ENCODE results near the gene LEP.
A peak's percentile ranks its signal among the peaks of the same experiment; 100 is the strongest.

LEP gene

GRCh38 chr7:128206017-128206746 lies 34.9 kb upstream of the LEP start:
- no peaks in the 10 kb centered on the region for H3K36me3 Mint-ChIP-seq (ENCODE audit: low read depth)
- H3K27ac Mint-ChIP-seq = no peak overlapping the region
- no peak overlapping the region for H3K4me3 Mint-ChIP-seq
- H3K9me3 Mint-ChIP-seq = no peaks in the 10 kb centered on the region
- DNase-seq = no peak
- peaks cover 8% of the 10 kb centered on the region for H3K4me1 Mint-ChIP-seq (ENCODE audit: low read depth)
- peaks cover 50% of the 10 kb centered on the region for H3K27me3 Mint-ChIP-seq

- Mint-ChIP-seq H3K36me3 (ENCODE audit: low read depth) (no peaks in the 10 kb centered on the region), H3K27ac (no peak overlapping the region), H3K27me3 (peaks cover 45% of the 10 kb centered on the region), H3K4me1 (ENCODE audit: low read depth) (peaks cover 2% of the 10 kb centered on the region), H3K4me3 (no peak overlapping the region), H3K9me3 (no peaks in the 10 kb centered on the region)
- no peak for DNase-seq
These were observed 34.2 kb upstream of the LEP start for GRCh38 chr7:128206747-128207500.

- H3K9me3 Mint-ChIP-seq = no peaks in the 10 kb centered on the region
- H3K27ac Mint-ChIP-seq = no peak overlapping the region
- H3K27me3 Mint-ChIP-seq = peaks cover 38% of the 10 kb centered on the region
- no peak for DNase-seq
- no peak overlapping the region for H3K4me3 Mint-ChIP-seq
- no peaks in the 10 kb centered on the region for H3K36me3 Mint-ChIP-seq (ENCODE audit: low read depth)
- H3K4me1 Mint-ChIP-seq (ENCODE audit: low read depth) = no peaks in the 10 kb centered on the region
These were observed 33.5 kb upstream of the LEP start for GRCh38 chr7:128207609-128208008.

- H3K36me3 Mint-ChIP-seq (ENCODE audit: low read depth) = no peaks in the 10 kb centered on the region
- peak; percentile 79 for DNase-seq
- H3K27me3 Mint-ChIP-seq = peaks cover 22% of the 10 kb centered on the region
- H3K4me3 Mint-ChIP-seq = no peak overlapping the region
- no peaks in the 10 kb centered on the region for H3K4me1 Mint-ChIP-seq (ENCODE audit: low read depth)
- H3K27ac Mint-ChIP-seq = no peak overlapping the region
- H3K9me3 Mint-ChIP-seq = no peaks in the 10 kb centered on the region
These were observed 31.6 kb upstream of the LEP start for GRCh38 chr7:128209229-128210035.

GRCh38 chr7:128210036-128210347 lies 31.1 kb upstream of the LEP start:
- no peak overlapping the region for H3K27ac Mint-ChIP-seq
- H3K9me3 Mint-ChIP-seq = no peaks in the 10 kb centered on the region
- H3K36me3 Mint-ChIP-seq (ENCODE audit: low read depth) = no peaks in the 10 kb centered on the region
- no peak overlapping the region for H3K4me3 Mint-ChIP-seq
- no peak for DNase-seq
- H3K4me1 Mint-ChIP-seq (ENCODE audit: low read depth) = no peaks in the 10 kb centered on the region
- peaks cover 17% of the 10 kb centered on the region for H3K27me3 Mint-ChIP-seq

GRCh38 chr7:128210590-128211570 lies 30.2 kb upstream of the LEP start:
- H3K4me1 Mint-ChIP-seq (ENCODE audit: low read depth) = no peaks in the 10 kb centered on the region
- H3K27me3 Mint-ChIP-seq = peaks cover 11% of the 10 kb centered on the region
- no peak overlapping the region for H3K4me3 Mint-ChIP-seq
- H3K27ac Mint-ChIP-seq = no peak overlapping the region
- no peaks in the 10 kb centered on the region for H3K36me3 Mint-ChIP-seq (ENCODE audit: low read depth)
- no peak for DNase-seq
- no peaks in the 10 kb centered on the region for H3K9me3 Mint-ChIP-seq

- Mint-ChIP-seq H3K9me3 (no peaks in the 10 kb centered on the region), H3K27me3 (peaks cover 11% of the 10 kb centered on the region), H3K4me1 (ENCODE audit: low read depth) (no peaks in the 10 kb centered on the region), H3K4me3 (no peak overlapping the region), H3K36me3 (ENCODE audit: low read depth) (no peaks in the 10 kb centered on the region), H3K27ac (no peak overlapping the region)
- DNase-seq = no peak
These were observed 29.5 kb upstream of the LEP start for GRCh38 chr7:128211626-128212025.

- no peaks in the 10 kb centered on the region for H3K4me1 Mint-ChIP-seq (ENCODE audit: low read depth)
- H3K4me3 Mint-ChIP-seq = no peak overlapping the region
- no peaks in the 10 kb centered on the region for H3K9me3 Mint-ChIP-seq
- peaks cover 14% of the 10 kb centered on the region for H3K27me3 Mint-ChIP-seq
- no peak for DNase-seq
- no peak overlapping the region for H3K27ac Mint-ChIP-seq
- no peaks in the 10 kb centered on the region for H3K36me3 Mint-ChIP-seq (ENCODE audit: low read depth)
These were observed 26.6 kb upstream of the LEP start for GRCh38 chr7:128214463-128214862.

GRCh38 chr7:128215281-128215680 lies 25.8 kb upstream of the LEP start:
- no peaks in the 10 kb centered on the region for H3K4me1 Mint-ChIP-seq (ENCODE audit: low read depth)
- no peak for DNase-seq
- H3K27me3 Mint-ChIP-seq = peaks cover 18% of the 10 kb centered on the region

GRCh38 chr7:128215739-128216138 lies 25.3 kb upstream of the LEP start:
- Mint-ChIP-seq H3K27ac (no peak overlapping the region), H3K9me3 (no peaks in the 10 kb centered on the region), H3K4me1 (ENCODE audit: low read depth) (no peaks in the 10 kb centered on the region), H3K27me3 (peaks cover 20% of the 10 kb centered on the region), H3K36me3 (ENCODE audit: low read depth) (no peaks in the 10 kb centered on the region), H3K4me3 (no peak overlapping the region)
- no peak for DNase-seq

More at GRCh38 chr7:128215281-128215680, 25.8 kb upstream of the LEP start:
- Mint-ChIP-seq H3K4me3 (no peak overlapping the region), H3K9me3 (no peaks in the 10 kb centered on the region), H3K27ac (no peak overlapping the region), H3K36me3 (ENCODE audit: low read depth) (no peaks in the 10 kb centered on the region)

GRCh38 chr7:128217030-128217805 lies 23.9 kb upstream of the LEP start:
- Mint-ChIP-seq H3K27ac (no peak overlapping the region), H3K4me3 (no peak overlapping the region), H3K27me3 (peaks cover 15% of the 10 kb centered on the region), H3K36me3 (ENCODE audit: low read depth) (no peaks in the 10 kb centered on the region), H3K4me1 (ENCODE audit: low read depth) (no peaks in the 10 kb centered on the region), H3K9me3 (no peaks in the 10 kb centered on the region)
- DNase-seq = no peak

GRCh38 chr7:128217967-128218652 lies 23.0 kb upstream of the LEP start:
- H3K27ac Mint-ChIP-seq = no peak overlapping the region
- H3K4me3 Mint-ChIP-seq = no peak overlapping the region
- H3K9me3 Mint-ChIP-seq = no peaks in the 10 kb centered on the region
- no peaks in the 10 kb centered on the region for H3K4me1 Mint-ChIP-seq (ENCODE audit: low read depth)
- H3K36me3 Mint-ChIP-seq (ENCODE audit: low read depth) = no peaks in the 10 kb centered on the region
- no peak for DNase-seq
- peaks cover 16% of the 10 kb centered on the region for H3K27me3 Mint-ChIP-seq

GRCh38 chr7:128219636-128220035 lies 21.4 kb upstream of the LEP start:
- H3K4me3 Mint-ChIP-seq = no peak overlapping the region
- H3K36me3 Mint-ChIP-seq (ENCODE audit: low read depth) = no peaks in the 10 kb centered on the region
- H3K9me3 Mint-ChIP-seq = no peaks in the 10 kb centered on the region
- H3K27ac Mint-ChIP-seq = no peak overlapping the region
- no peak for DNase-seq
- H3K4me1 Mint-ChIP-seq (ENCODE audit: low read depth) = no peaks in the 10 kb centered on the region
- H3K27me3 Mint-ChIP-seq = peaks cover 18% of the 10 kb centered on the region
